HepG2 (cell line): ENCODE results near the gene UTS2R. TPM values are rescaled to one million over a fixed set of nuclear protein-coding genes. Genes with fewer than 3 reads are reported as not detected.
A peak's percentile ranks its signal among the peaks of the same experiment; 100 is the strongest.

Experiments used
- ATF1 ChIP-seq: IDR thresholded peaks from 2 replicates; pipeline ENCODE4 v1.6.1; 2016; ENCODE audit warnings: mild to moderate bottlenecking, control low read depth
- BORCS8-MEF2B ChIP-seq: sonication (generic); formaldehyde crosslinking; IDR thresholded peaks from 2 replicates; pipeline ENCODE4 v1.8.0; 2022; ENCODE audit warnings: mild to moderate bottlenecking, missing genetic modification reagents
- MTA1 ChIP-seq: sonication (generic); formaldehyde crosslinking; IDR thresholded peaks from 2 replicates; pipeline ENCODE4 v1.4.0; 2020; ENCODE audit warnings: missing genetic modification reagents, mild to moderate bottlenecking, borderline replicate concordance
- MTF2 ChIP-seq: sonication (generic); formaldehyde crosslinking; IDR thresholded peaks from 2 replicates; pipeline ENCODE4 v1.5.0; 2020; ENCODE audit warnings: missing genetic modification reagents, borderline replicate concordance
- NFIB ChIP-seq: sonication (generic); formaldehyde crosslinking; IDR thresholded peaks from 2 replicates; pipeline ENCODE4 v1.9.0; 2021; ENCODE audit warnings: missing genetic modification reagents, mild to moderate bottlenecking, borderline replicate concordance
- RXRA ChIP-seq: sonication (generic); formaldehyde crosslinking; IDR thresholded peaks from 2 replicates; pipeline ENCODE4 v1.5.1; 2020; ENCODE audit warnings: missing genetic modification reagents
- SATB2 ChIP-seq: sonication (generic); formaldehyde crosslinking; IDR thresholded peaks from 2 replicates; pipeline ENCODE4 v1.5.0; 2020; ENCODE audit warnings: missing genetic modification reagents
- ZNF18 ChIP-seq: sonication (generic); formaldehyde crosslinking; IDR thresholded peaks from 2 replicates; pipeline ENCODE4 v1.8.0; 2022; ENCODE audit warnings: mild to moderate bottlenecking, missing genetic modification reagents; ENCODE audit not compliant: insufficient replicate concordance
- ZNF232 ChIP-seq: sonication (generic); formaldehyde crosslinking; IDR thresholded peaks from 2 replicates; pipeline ENCODE4 v1.4.0; 2020; ENCODE audit warnings: missing genetic modification reagents, borderline replicate concordance
- ZNF337 ChIP-seq: sonication (generic); formaldehyde crosslinking; IDR thresholded peaks from 2 replicates; pipeline ENCODE4 v1.5.1; 2020; ENCODE audit warnings: missing genetic modification reagents, low read depth, mild to moderate bottlenecking, borderline replicate concordance
- ZNF451 ChIP-seq: sonication (generic); formaldehyde crosslinking; IDR thresholded peaks from 2 replicates; pipeline ENCODE4 v1.5.0; 2020; ENCODE audit warnings: mild to moderate bottlenecking, missing genetic modification reagents
- ZNF615 ChIP-seq: sonication (generic); formaldehyde crosslinking; IDR thresholded peaks from 2 replicates; pipeline ENCODE4 v1.5.0; 2020; ENCODE audit warnings: mild to moderate bottlenecking, missing genetic modification reagents, borderline replicate concordance
- ZNF777 ChIP-seq: sonication (generic); formaldehyde crosslinking; IDR thresholded peaks from 2 replicates; pipeline ENCODE4 v1.4.0; 2020; ENCODE audit warnings: missing genetic modification reagents
- polyA plus RNA-seq, 8 experiments: library from polyadenylated mRNA; depleted of rRNA in 3 of 8; stranded (reverse) in 7 of 8; unstranded in 1 of 8; fragments of >200 nt; fragmentation: Illumina TruSeq in 4 of 8; extraction: Trizol in 4 of 8; gene quantifications; 2 replicates each; pipeline versions ENCODE4 v1.2.1 to v1.2.3, GENCODE V29; 2011 to 2016; ENCODE audit warnings: low read depth in 4 of 8, missing spikeins in 1 of 8, mixed read lengths in 1 of 8; ENCODE audit not compliant: insufficient read depth in 1 of 8
- total RNA-seq, 5 experiments: library from RNA; depleted of rRNA; stranded (reverse); fragments of >200 nt; fragmentation: Illumina TruSeq; extraction: Trizol; gene quantifications; 2 replicates each; pipeline ENCODE4 v1.2.3, GENCODE V29; 2016; ENCODE audit warnings: low read depth in 1 of 5
- TF ChIP-seq, protein P1 (sequence below): sonication (generic); formaldehyde crosslinking; conservative IDR thresholded peaks from 2 replicates; pipeline ENCODE4 v1.8.0; 2022; ENCODE audit warnings: mild to moderate bottlenecking, moderate library complexity, missing genetic modification reagents
- TF ChIP-seq, protein P2 (sequence below): sonication (generic); formaldehyde crosslinking; IDR thresholded peaks from 2 replicates; pipeline ENCODE4 v1.4.0; 2020; ENCODE audit warnings: mild to moderate bottlenecking, low read depth, missing genetic modification reagents
- TF ChIP-seq, protein P3 (sequence below): sonication (generic); formaldehyde crosslinking; conservative IDR thresholded peaks from 2 replicates; pipeline ENCODE4 v1.4.0; 2020; ENCODE audit warnings: missing genetic modification reagents

The UTS2R gene
- total and polyA plus RNA-seq, 2 of the 13 experiments (the other 11 are each of a cell fraction or from before 2014, with no cell fraction given) = 0.13 to 0.15 TPM

DNA sequence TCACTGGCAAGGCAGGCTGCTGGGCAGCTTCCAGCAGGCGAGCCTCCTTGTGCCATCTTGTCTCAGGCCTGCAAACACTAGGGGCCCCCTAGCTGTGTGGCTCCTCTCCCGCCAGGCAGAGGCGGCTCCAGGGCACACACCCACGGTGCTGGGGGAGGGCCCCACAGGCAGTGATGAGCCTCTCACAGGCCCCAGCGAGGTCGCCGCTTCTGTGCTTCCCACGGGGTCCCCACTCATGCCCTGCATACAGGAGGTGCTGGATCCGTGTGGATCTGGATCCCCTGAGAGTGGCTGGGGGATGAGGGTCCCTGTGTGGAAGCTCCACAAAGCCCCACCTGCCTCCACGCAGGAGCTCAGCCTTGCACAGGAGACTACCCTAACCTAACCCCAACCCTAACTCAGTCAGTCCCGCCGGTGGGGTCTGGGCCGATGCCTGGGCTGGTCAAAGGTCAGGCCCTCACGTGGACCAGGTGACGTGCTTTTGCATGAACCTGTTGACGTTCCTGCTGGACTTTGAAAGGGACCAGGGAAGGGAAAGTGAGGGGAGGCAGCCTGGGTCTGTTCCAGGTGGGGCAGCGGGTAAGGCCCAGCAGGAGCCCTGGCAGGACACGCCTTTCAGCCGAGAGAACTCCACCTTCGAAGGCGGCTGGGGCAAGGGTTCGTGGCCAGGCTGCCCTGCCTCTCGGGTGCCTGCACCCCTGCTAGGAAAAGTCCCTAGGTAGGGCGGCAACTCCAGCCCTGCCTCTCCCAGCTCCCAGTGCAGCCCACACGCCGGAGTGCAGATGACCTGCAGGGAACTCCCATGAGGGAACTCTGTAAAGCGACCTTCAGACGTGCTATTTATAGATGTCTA is 43.2 kb upstream of the UTS2R start (continued):
- TF ChIP-seq, protein P1, sequence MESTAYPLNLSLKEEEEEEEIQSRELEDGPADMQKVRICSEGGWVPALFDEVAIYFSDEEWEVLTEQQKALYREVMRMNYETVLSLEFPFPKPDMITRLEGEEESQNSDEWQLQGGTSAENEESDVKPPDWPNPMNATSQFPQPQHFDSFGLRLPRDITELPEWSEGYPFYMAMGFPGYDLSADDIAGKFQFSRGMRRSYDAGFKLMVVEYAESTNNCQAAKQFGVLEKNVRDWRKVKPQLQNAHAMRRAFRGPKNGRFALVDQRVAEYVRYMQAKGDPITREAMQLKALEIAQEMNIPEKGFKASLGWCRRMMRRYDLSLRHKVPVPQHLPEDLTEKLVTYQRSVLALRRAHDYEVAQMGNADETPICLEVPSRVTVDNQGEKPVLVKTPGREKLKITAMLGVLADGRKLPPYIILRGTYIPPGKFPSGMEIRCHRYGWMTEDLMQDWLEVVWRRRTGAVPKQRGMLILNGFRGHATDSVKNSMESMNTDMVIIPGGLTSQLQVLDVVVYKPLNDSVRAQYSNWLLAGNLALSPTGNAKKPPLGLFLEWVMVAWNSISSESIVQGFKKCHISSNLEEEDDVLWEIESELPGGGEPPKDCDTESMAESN (CRISPR knock-in tag) = peak; percentile 86
- TF ChIP-seq MTF2 (no peak; the same call in 1 of the 2 replicates), ZNF232 (CRISPR knock-in tag) (peak; percentile 89), ATF1 (no peak), ZNF777 (CRISPR knock-in tag) (no peak; the same call in 1 of the 2 replicates), SATB2 (CRISPR knock-in tag) (0 out of 2 replicates have a peak, but pooled peaks have one; percentile 63), RXRA (CRISPR knock-in tag) (peak; percentile 98), BORCS8-MEF2B (CRISPR knock-in tag) (peak; percentile 96), NFIB (CRISPR knock-in tag) (no peak), ZNF615 (CRISPR knock-in tag) (no peak), MTA1 (CRISPR knock-in tag) (peak; percentile 100), ZNF337 (no peak), ZNF18 (peak; percentile 94), ZNF451 (CRISPR knock-in tag) (peak; percentile 39)
- TF ChIP-seq, protein P2, sequence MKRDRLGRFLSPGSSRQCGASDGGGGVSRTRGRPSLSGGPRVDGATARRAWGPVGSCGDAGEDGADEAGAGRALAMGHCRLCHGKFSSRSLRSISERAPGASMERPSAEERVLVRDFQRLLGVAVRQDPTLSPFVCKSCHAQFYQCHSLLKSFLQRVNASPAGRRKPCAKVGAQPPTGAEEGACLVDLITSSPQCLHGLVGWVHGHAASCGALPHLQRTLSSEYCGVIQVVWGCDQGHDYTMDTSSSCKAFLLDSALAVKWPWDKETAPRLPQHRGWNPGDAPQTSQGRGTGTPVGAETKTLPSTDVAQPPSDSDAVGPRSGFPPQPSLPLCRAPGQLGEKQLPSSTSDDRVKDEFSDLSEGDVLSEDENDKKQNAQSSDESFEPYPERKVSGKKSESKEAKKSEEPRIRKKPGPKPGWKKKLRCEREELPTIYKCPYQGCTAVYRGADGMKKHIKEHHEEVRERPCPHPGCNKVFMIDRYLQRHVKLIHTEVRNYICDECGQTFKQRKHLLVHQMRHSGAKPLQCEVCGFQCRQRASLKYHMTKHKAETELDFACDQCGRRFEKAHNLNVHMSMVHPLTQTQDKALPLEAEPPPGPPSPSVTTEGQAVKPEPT (CRISPR knock-in tag) = peak; percentile 93; the same call in 1 of the 2 replicates
- TF ChIP-seq, protein P3, sequence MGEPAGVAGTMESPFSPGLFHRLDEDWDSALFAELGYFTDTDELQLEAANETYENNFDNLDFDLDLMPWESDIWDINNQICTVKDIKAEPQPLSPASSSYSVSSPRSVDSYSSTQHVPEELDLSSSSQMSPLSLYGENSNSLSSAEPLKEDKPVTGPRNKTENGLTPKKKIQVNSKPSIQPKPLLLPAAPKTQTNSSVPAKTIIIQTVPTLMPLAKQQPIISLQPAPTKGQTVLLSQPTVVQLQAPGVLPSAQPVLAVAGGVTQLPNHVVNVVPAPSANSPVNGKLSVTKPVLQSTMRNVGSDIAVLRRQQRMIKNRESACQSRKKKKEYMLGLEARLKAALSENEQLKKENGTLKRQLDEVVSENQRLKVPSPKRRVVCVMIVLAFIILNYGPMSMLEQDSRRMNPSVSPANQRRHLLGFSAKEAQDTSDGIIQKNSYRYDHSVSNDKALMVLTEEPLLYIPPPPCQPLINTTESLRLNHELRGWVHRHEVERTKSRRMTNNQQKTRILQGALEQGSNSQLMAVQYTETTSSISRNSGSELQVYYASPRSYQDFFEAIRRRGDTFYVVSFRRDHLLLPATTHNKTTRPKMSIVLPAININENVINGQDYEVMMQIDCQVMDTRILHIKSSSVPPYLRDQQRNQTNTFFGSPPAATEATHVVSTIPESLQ (CRISPR knock-in tag) = no peak; the same call in 1 of the 2 replicates
